Fibroblast of lung (primary cell): ENCODE data around the gene ACTRT2. TPM values are rescaled to one million over a fixed set of nuclear protein-coding genes. Genes with fewer than 3 reads are reported as not detected.

Experiments used
- DNase-seq, 2 donors: peaks; one replicate each; pipeline versions ENCODE4 v3.0.0 to v3.0.0-alpha.2; 2010; ENCODE audit warnings: low read depth in 2 of 2
- H2AFZ ChIP-seq: 2 replicates; pipeline ENCODE4 v1.5.1; 2012; ENCODE audit warnings: low read length, control low read depth, inconsistent platforms
- H3K27ac ChIP-seq: 2 replicates; pipeline ENCODE4 v1.5.1; 2011; ENCODE audit warnings: low read length, control low read depth; ENCODE audit not compliant: insufficient read depth
- H3K27me3 ChIP-seq: 2 replicates; pipeline ENCODE4 v1.5.1; 2011; ENCODE audit warnings: mild to moderate bottlenecking, low read length; ENCODE audit not compliant: control insufficient read depth, insufficient read depth
- H3K36me3 ChIP-seq: 2 replicates; pipeline ENCODE4 v1.5.1; 2011; ENCODE audit warnings: low read length; ENCODE audit not compliant: control insufficient read depth, insufficient read depth
- H3K4me1 ChIP-seq: 2 replicates; pipeline ENCODE4 v1.5.1; 2011; ENCODE audit warnings: low read length; ENCODE audit not compliant: control insufficient read depth, insufficient read depth; ENCODE audit errors: extremely low read depth
- H3K4me2 ChIP-seq: 2 replicates; pipeline ENCODE4 v1.5.1; 2011; ENCODE audit warnings: low read length, control low read depth; ENCODE audit not compliant: insufficient read depth; ENCODE audit errors: extremely low read depth
- H3K4me3 ChIP-seq, 4 experiments: fragments of 200-600 bp in 1 of 4; sonication (generic) in 1 of 4; replicated peaks in 1 of 4; 2 replicates each; pipeline ENCODE4 v1.5.1; 2011 to 2016; ENCODE audit warnings: low read length in 4 of 4, low read depth in 3 of 4, mild to moderate bottlenecking in 3 of 4, control low read depth in 2 of 4, inconsistent platforms in 1 of 4, mixed read lengths in 1 of 4; ENCODE audit not compliant: insufficient read depth in 1 of 4; ENCODE audit errors: control extremely low read depth in 1 of 4
- H3K79me2 ChIP-seq: 2 replicates; pipeline ENCODE4 v1.5.1; 2012; ENCODE audit warnings: mild to moderate bottlenecking, low read length, inconsistent platforms; ENCODE audit not compliant: control insufficient read depth, insufficient read depth
- H3K9ac ChIP-seq: 2 replicates; pipeline ENCODE4 v1.5.1; 2011; ENCODE audit warnings: mild to moderate bottlenecking, low read length, control low read depth; ENCODE audit not compliant: insufficient read depth
- H3K9me3 ChIP-seq: 2 replicates; pipeline ENCODE4 v1.5.1; 2012; ENCODE audit warnings: low read depth, low read length; ENCODE audit not compliant: control insufficient read depth, insufficient read depth
- H4K20me1 ChIP-seq: 2 replicates; pipeline ENCODE4 v1.5.1; 2011; ENCODE audit warnings: low read length; ENCODE audit not compliant: control insufficient read depth, insufficient read depth; ENCODE audit errors: extremely low read depth
- EZH2 ChIP-seq: IDR thresholded peaks from 2 replicates; pipeline ENCODE4 v1.5.1; 2012; ENCODE audit warnings: low read length, control low read depth, mild to moderate bottlenecking; ENCODE audit errors: missing control alignments
- polyA plus RNA-seq, 2 donors: library from polyadenylated mRNA; depleted of rRNA in 1 of 2; stranded (reverse) in 1 of 2; unstranded in 1 of 2; fragments of >200 nt; gene quantifications; 2 replicates each; pipeline ENCODE4 v1.2.1, GENCODE V29; 2011 to 2012; ENCODE audit warnings: missing spikeins in 1 of 2
- total RNA-seq: library from RNA; depleted of rRNA; stranded (reverse); fragments of >200 nt; gene quantifications from 2 replicates; pipeline ENCODE4 v1.2.1, GENCODE V29; 2014
- TF ChIP-seq, protein P1 (sequence below), 2 donors: IDR thresholded peaks in 1 of 2; conservative IDR thresholded peaks in 1 of 2; 1 replicate in 1 of 2; 2 replicates in 1 of 2; pipeline ENCODE4 v1.5.1; 2011 to 2012; ENCODE audit warnings: low read length in 2 of 2, control low read depth in 1 of 2, inconsistent platforms in 1 of 2, low read depth in 1 of 2, mild to moderate bottlenecking in 1 of 2

Gene ACTRT2
- total and polyA plus RNA-seq, 2 donors (not counting 1 experiment from before 2014, with no cell fraction given), result not detected

DNA sequence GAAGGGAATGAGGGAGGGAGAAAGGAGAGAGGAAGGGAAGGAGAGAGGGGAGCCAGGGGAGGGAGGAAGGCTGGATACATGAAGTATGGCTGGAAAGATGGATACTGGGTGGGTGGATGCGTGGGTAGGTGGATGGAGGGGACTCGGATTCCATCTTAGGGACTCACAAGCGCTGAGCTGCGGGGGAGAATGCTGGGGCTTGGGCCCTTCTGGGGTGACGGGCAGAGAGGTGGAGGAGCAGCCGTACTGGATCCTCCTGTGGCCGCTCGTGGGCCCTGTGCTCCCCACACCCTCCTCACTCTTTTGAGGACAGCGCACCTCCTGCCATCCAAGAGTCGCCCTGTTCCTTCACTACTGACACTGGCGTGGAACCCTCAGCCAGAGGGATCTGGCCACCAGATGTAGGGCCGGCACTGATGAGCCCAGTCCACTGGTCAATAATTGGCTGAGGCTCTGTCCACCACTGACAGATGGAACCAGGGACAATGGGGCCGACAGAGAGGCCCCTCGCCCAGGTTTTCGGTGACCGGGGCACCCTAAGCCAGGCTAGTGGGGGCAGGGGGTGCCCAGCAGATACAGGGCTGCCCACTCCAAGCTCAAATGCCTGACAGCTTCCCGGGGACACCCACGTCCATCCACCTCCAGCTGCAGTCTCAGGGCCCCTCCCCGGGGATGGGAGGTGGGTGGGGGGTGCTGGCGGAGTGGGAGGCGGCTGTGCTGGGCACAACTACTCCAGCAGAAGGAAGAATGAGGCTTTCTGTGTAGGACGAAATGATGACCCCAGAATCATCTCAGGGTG is 4.4 kb upstream of the ACTRT2 start:
- Histone ChIP-seq H3K4me1 (no peaks in the 10 kb centered on the region), H3K79me2 (no peaks in the 10 kb centered on the region), H4K20me1 (no peaks in the 10 kb centered on the region), H3K27me3 (no peaks in the 10 kb centered on the region), H3K27ac (no peak overlapping the region), H3K9ac (no peak overlapping the region), H3K9me3 (no peaks in the 10 kb centered on the region), H3K4me3 (no peak overlapping the region), H3K4me2 (no peak overlapping the region), H2AFZ (no peak overlapping the region), H3K36me3 (no peaks in the 10 kb centered on the region)
- DNase-seq, result no peak
- TF ChIP-seq, protein P1, sequence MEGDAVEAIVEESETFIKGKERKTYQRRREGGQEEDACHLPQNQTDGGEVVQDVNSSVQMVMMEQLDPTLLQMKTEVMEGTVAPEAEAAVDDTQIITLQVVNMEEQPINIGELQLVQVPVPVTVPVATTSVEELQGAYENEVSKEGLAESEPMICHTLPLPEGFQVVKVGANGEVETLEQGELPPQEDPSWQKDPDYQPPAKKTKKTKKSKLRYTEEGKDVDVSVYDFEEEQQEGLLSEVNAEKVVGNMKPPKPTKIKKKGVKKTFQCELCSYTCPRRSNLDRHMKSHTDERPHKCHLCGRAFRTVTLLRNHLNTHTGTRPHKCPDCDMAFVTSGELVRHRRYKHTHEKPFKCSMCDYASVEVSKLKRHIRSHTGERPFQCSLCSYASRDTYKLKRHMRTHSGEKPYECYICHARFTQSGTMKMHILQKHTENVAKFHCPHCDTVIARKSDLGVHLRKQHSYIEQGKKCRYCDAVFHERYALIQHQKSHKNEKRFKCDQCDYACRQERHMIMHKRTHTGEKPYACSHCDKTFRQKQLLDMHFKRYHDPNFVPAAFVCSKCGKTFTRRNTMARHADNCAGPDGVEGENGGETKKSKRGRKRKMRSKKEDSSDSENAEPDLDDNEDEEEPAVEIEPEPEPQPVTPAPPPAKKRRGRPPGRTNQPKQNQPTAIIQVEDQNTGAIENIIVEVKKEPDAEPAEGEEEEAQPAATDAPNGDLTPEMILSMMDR (conservative IDR thresholded peaks at IDR 0.05 in 1 of 2, IDR thresholded peaks at IDR 0.05 in 1 of 2; ENCODE audit: low read depth in 1 of 2, low read length in 2 of 2), result no peak
- TF ChIP-seq EZH2, result no peak

DNA sequence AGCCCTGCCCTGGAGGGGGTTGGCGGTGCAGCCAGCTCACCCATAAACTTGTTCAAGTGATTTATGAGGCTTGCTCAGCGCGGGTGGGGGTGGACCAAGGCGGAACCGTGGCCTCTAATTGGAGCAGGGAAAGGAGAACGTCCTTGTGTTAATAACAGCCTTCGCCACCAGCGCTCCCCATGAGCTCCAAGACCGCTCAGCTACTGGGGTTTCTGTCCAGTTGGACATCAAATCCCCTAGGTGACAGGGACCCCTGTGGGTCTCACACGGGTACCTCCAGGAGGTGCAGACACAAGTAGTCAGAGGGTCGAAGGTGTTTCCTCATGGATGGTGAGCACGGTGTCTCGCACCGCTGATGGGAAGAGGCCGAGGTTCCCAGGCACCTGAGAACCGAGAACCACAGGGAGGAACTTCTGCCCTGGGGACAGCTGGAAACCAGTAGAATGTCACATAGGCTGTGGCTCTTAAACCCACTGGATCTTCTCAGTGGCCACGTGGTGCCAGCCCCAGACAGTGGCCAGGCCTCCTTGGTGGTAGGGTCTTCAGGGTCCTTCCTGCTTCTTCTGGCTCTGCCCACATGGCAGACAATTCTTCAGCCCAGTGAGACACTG is 3.7 kb upstream of the ACTRT2 start:
- Histone ChIP-seq H3K9ac (no peak overlapping the region), H3K27ac (no peak overlapping the region), H3K9me3 (no peaks in the 10 kb centered on the region), H4K20me1 (no peaks in the 10 kb centered on the region), H3K79me2 (no peaks in the 10 kb centered on the region), H3K4me2 (no peak overlapping the region), H3K27me3 (no peaks in the 10 kb centered on the region), H3K4me3 (no peak overlapping the region), H3K4me1 (no peaks in the 10 kb centered on the region), H2AFZ (no peak overlapping the region), H3K36me3 (no peaks in the 10 kb centered on the region)
- no peak for DNase-seq
- TF ChIP-seq, protein P1 (conservative IDR thresholded peaks at IDR 0.05 in 1 of 2, IDR thresholded peaks at IDR 0.05 in 1 of 2; ENCODE audit: low read depth in 1 of 2, low read length in 2 of 2), result no peak
- no peak for TF ChIP-seq EZH2

DNA sequence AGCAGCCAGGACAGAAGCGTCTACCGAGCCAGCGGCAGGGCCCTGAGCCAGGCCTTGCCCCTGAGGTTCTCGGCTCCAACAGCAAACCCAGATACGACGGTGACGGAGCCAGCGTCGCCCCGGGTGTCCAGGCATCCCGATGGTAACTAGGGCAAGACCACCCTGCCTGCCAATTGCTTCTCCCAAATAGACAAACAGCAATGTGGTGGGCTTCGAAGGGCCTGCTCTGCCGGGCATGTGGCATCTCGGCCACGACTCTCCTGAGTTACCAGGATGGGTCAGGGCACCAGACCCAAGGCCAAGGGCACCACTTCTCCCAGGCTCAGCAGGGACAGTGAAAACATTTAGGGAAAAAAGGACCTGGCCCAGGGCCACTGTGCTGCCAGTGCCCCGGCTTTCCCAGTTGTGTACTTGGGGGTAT is 3.2 kb upstream of the ACTRT2 start:
- Histone ChIP-seq H3K4me3 (no peak overlapping the region), H2AFZ (no peak overlapping the region), H3K9me3 (no peaks in the 10 kb centered on the region), H3K4me1 (no peaks in the 10 kb centered on the region), H3K9ac (no peak overlapping the region), H3K4me2 (no peak overlapping the region), H3K27me3 (no peaks in the 10 kb centered on the region), H3K79me2 (no peaks in the 10 kb centered on the region), H3K36me3 (no peaks in the 10 kb centered on the region), H4K20me1 (no peaks in the 10 kb centered on the region), H3K27ac (no peak overlapping the region)
- TF ChIP-seq, protein P1 (conservative IDR thresholded peaks at IDR 0.05 in 1 of 2, IDR thresholded peaks at IDR 0.05 in 1 of 2; ENCODE audit: low read depth in 1 of 2, low read length in 2 of 2), result no peak
- no peak for TF ChIP-seq EZH2
- no peak for DNase-seq
